HG02642 (cell line): ENCODE results near the gene ZNF672.
A peak's percentile ranks its signal among the peaks of the same experiment; 100 is the strongest.

Experiments
- ATAC-seq: cut with Tn5 transposase; IDR thresholded peaks from one replicate; pipeline ENCODE4 v1.9.1; 2021; ENCODE audit warnings: mild to moderate bottlenecking; ENCODE audit not compliant: unreplicated experiment, poor library complexity

Gene ZNF672

GRCh38 chr1:248831842-248832241 is 6.2 kb upstream of the ZNF672 start:
- no peak for ATAC-seq

GRCh38 chr1:248834343-248834940 is 3.6 kb upstream of the ZNF672 start:
- ATAC-seq = no peak

- ATAC-seq = no peak
Measured at GRCh38 chr1:248837045-248837780, 811 bp upstream of the ZNF672 start.

- ATAC-seq = peak; percentile 67
Measured at GRCh38 chr1:248838357-248839167, 538 bp downstream of the ZNF672 start.

- no peak for ATAC-seq
Measured at GRCh38 chr1:248839168-248839555, 1.1 kb downstream of the ZNF672 start.

- ATAC-seq = no peak
Measured at GRCh38 chr1:248840946-248841345, 2.9 kb downstream of the ZNF672 start.

- ATAC-seq = no peak
Measured at GRCh38 chr1:248841702-248842395, 3.8 kb downstream of the ZNF672 start.

- ATAC-seq = no peak
Measured at GRCh38 chr1:248842781-248843331, 4.8 kb downstream of the ZNF672 start.

- no peak for ATAC-seq
Measured at GRCh38 chr1:248843687-248844086, 5.7 kb downstream of the ZNF672 start.

- no peak for ATAC-seq
Measured at GRCh38 chr1:248844526-248844925, 6.5 kb downstream of the ZNF672 start.

- ATAC-seq = no peak
Measured at GRCh38 chr1:248847181-248847955, 9.3 kb downstream of the ZNF672 start.

GRCh38 chr1:248847956-248848561 is 10.0 kb downstream of the ZNF672 start:
- no peak for ATAC-seq

GRCh38 chr1:248848602-248849001 is 10.6 kb downstream of the ZNF672 start:
- ATAC-seq = no peak

GRCh38 chr1:248849152-248849551 is 11.1 kb downstream of the ZNF672 start:
- no peak for ATAC-seq

GRCh38 chr1:248849637-248850036 is 11.6 kb downstream of the ZNF672 start:
- ATAC-seq = no peak

- no peak for ATAC-seq
Measured at GRCh38 chr1:248850124-248850523, 12.1 kb downstream of the ZNF672 start.

- ATAC-seq = no peak
Measured at GRCh38 chr1:248850536-248851251, 12.7 kb downstream of the ZNF672 start.

GRCh38 chr1:248851390-248851789 is 13.4 kb downstream of the ZNF672 start:
- ATAC-seq = no peak
